Measurements from ENCODE around the gene UHRF1.
"Not testable (repeated sequence)": the region's sequence is repeated elsewhere in the genome, so short reads cannot be mapped to it uniquely, and the experiment has no call there.

UHRF1 gene

DNA sequence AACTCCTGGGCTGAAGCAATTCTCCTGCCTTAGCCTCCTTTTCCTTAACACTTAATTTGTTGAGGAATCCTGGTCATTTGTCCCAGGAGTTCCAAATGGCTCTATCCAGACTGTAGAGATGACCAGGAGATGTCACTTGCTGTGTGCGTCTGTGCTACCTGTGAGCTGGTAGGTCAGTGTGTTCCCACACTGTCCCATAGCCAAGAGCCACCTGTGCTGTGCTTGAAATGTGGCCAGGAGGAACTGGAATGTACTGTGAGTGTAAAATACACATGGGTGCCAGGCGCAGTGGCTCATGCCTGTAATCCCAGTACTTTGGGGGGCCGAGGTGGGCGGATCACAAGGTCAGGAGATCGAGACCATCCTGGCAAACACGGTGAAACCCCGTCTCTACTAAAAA, 30.2 kb downstream of the UHRF1 start:
- H3K79me1 ChIP-seq (ENCODE audit: low read depth, low read length): peaks cover 10% of the 10 kb centered on the region
- H2BK15ac ChIP-seq (ENCODE audit: low read length): no peak overlapping the region
- H2AFZ ChIP-seq (ENCODE audit: low read length): no peak overlapping the region
- H3K27me3 ChIP-seq (ENCODE audit: control insufficient read depth in 3 of 3, insufficient read depth in 3 of 3, low read depth in 1 of 3, low read length in 3 of 3): peaks cover 0 to under 1% (median 0%) of the 10 kb centered on the region in 3 experiments
- H2BK12ac ChIP-seq (ENCODE audit: low read length): no peak overlapping the region
- no peak overlapping the region for H2BK5ac ChIP-seq (ENCODE audit: low read length)
- H2AK5ac ChIP-seq (ENCODE audit: low read depth, low read length): no peak overlapping the region
- no peak overlapping the region for H3K14ac ChIP-seq (ENCODE audit: low read length)
- no peak overlapping the region for H3K4me2 ChIP-seq (ENCODE audit: insufficient read depth, low read length, poor library complexity, severe bottlenecking)
- H3K36me3 ChIP-seq (replicated peaks in 1 of 2; ENCODE audit: control insufficient read depth in 2 of 2, insufficient read depth in 2 of 2, low read length in 2 of 2): peaks cover 37 to 88% of the 10 kb centered on the region in 2 donors
- no CpG with 5 or more reads among the region's 7 CpGs for WGBS, 2 donors (ENCODE audit: extremely low coverage in 2 of 2, insufficient read length in 2 of 2, insufficient replicate concordance in 1 of 2)
- H3K4ac ChIP-seq (ENCODE audit: low read length): no peak overlapping the region
- no peaks in the 10 kb centered on the region for H3K4me1 ChIP-seq (ENCODE audit: control insufficient read depth in 2 of 2, insufficient read depth in 1 of 2, low read depth in 1 of 2, low read length in 2 of 2)
- H3K9ac ChIP-seq (ENCODE audit: low read depth, low read length, poor library complexity): no peak overlapping the region
- no peak overlapping the region for H3K23ac ChIP-seq (ENCODE audit: low read depth, low read length, poor library complexity)
- H3K9me3 ChIP-seq (replicated peaks in 1 of 2; ENCODE audit: control insufficient read depth in 2 of 2, insufficient read depth in 1 of 2, low read depth in 1 of 2, low read length in 2 of 2): no peaks in the 10 kb centered on the region
- H4K8ac ChIP-seq (ENCODE audit: low read depth, low read length): no peak overlapping the region
- no peak overlapping the region for H4K91ac ChIP-seq (ENCODE audit: low read depth, low read length, poor library complexity)
- H2BK120ac ChIP-seq (ENCODE audit: low read depth, low read length): no peak overlapping the region
- H3K4me3 ChIP-seq (ENCODE audit: low read length in 2 of 2): no peak overlapping the region
- no peak overlapping the region for H3K18ac ChIP-seq (ENCODE audit: low read length)
- DNase-seq (ENCODE audit: low spot score): no peak
- H3K27ac ChIP-seq (replicated peaks; ENCODE audit: low read length): no peak overlapping the region

GRCh38 chr19:4941638-4942169, 32.4 kb downstream of the UHRF1 start:
- H3K23ac ChIP-seq (ENCODE audit: low read depth, low read length, poor library complexity); DNase-seq (ENCODE audit: low spot score); H3K27me3 ChIP-seq (ENCODE audit: control insufficient read depth in 3 of 3, insufficient read depth in 3 of 3, low read depth in 1 of 3, low read length in 3 of 3); H3K18ac ChIP-seq (ENCODE audit: low read length); H3K4ac ChIP-seq (ENCODE audit: low read length); H3K4me1 ChIP-seq (ENCODE audit: control insufficient read depth in 2 of 2, insufficient read depth in 1 of 2, low read depth in 1 of 2, low read length in 2 of 2); H2AFZ ChIP-seq (ENCODE audit: low read length); H3K14ac ChIP-seq (ENCODE audit: low read length); H2AK5ac ChIP-seq (ENCODE audit: low read depth, low read length); H3K27ac ChIP-seq (replicated peaks; ENCODE audit: low read length); H3K9me3 ChIP-seq (replicated peaks in 1 of 2; ENCODE audit: control insufficient read depth in 2 of 2, insufficient read depth in 1 of 2, low read depth in 1 of 2, low read length in 2 of 2); H3K79me1 ChIP-seq (ENCODE audit: low read depth, low read length); H2BK120ac ChIP-seq (ENCODE audit: low read depth, low read length); H4K91ac ChIP-seq (ENCODE audit: low read depth, low read length, poor library complexity); H3K9ac ChIP-seq (ENCODE audit: low read depth, low read length, poor library complexity); H2BK5ac ChIP-seq (ENCODE audit: low read length); H4K8ac ChIP-seq (ENCODE audit: low read depth, low read length); H3K4me2 ChIP-seq (ENCODE audit: insufficient read depth, low read length, poor library complexity, severe bottlenecking); H3K4me3 ChIP-seq (ENCODE audit: low read length in 2 of 2); H2BK12ac ChIP-seq (ENCODE audit: low read length); H2BK15ac ChIP-seq (ENCODE audit: low read length): not testable (repeated sequence)
- peaks cover 39 to 86% of the 10 kb centered on the region in 2 donors for H3K36me3 ChIP-seq (replicated peaks in 1 of 2; ENCODE audit: control insufficient read depth in 2 of 2, insufficient read depth in 2 of 2, low read length in 2 of 2)
- no CpG with 5 or more reads among the region's 35 CpGs for WGBS, 2 donors (ENCODE audit: extremely low coverage in 2 of 2, insufficient read length in 2 of 2, insufficient replicate concordance in 1 of 2)

DNA sequence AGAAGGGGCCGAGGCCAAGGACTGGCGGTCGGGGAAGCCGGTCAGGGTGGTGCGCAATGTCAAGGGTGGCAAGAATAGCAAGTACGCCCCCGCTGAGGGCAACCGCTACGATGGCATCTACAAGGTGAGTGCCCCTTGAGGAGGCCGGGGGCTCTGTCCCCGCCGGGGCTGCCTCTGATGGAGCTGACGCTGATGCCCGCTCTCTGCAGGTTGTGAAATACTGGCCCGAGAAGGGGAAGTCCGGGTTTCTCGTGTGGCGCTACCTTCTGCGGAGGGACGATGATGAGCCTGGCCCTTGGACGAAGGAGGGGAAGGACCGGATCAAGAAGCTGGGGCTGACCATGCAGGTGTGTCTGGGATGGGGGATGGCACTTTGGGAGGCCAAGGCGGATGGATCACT, 41.3 kb downstream of the UHRF1 start:
- H3K79me1 ChIP-seq (ENCODE audit: low read depth, low read length); H2BK5ac ChIP-seq (ENCODE audit: low read length); H3K18ac ChIP-seq (ENCODE audit: low read length); H3K14ac ChIP-seq (ENCODE audit: low read length); H3K23ac ChIP-seq (ENCODE audit: low read depth, low read length, poor library complexity); H3K4me3 ChIP-seq (ENCODE audit: low read length in 2 of 2); H4K91ac ChIP-seq (ENCODE audit: low read depth, low read length, poor library complexity); H2BK15ac ChIP-seq (ENCODE audit: low read length); H2BK120ac ChIP-seq (ENCODE audit: low read depth, low read length); H2BK12ac ChIP-seq (ENCODE audit: low read length); DNase-seq (ENCODE audit: low spot score); H3K27ac ChIP-seq (replicated peaks; ENCODE audit: low read length); H4K8ac ChIP-seq (ENCODE audit: low read depth, low read length); H3K9me3 ChIP-seq (replicated peaks in 1 of 2; ENCODE audit: control insufficient read depth in 2 of 2, insufficient read depth in 1 of 2, low read depth in 1 of 2, low read length in 2 of 2); H3K4me2 ChIP-seq (ENCODE audit: insufficient read depth, low read length, poor library complexity, severe bottlenecking); H3K4ac ChIP-seq (ENCODE audit: low read length); H2AK5ac ChIP-seq (ENCODE audit: low read depth, low read length); H2AFZ ChIP-seq (ENCODE audit: low read length); H3K9ac ChIP-seq (ENCODE audit: low read depth, low read length, poor library complexity); H3K4me1 ChIP-seq (ENCODE audit: control insufficient read depth in 2 of 2, insufficient read depth in 1 of 2, low read depth in 1 of 2, low read length in 2 of 2); H3K27me3 ChIP-seq (ENCODE audit: control insufficient read depth in 3 of 3, insufficient read depth in 3 of 3, low read depth in 1 of 3, low read length in 3 of 3): not testable (repeated sequence)
- H3K36me3 ChIP-seq (replicated peaks in 1 of 2; ENCODE audit: control insufficient read depth in 2 of 2, insufficient read depth in 2 of 2, low read length in 2 of 2): peaks cover 57 to 98% of the 10 kb centered on the region in 2 donors
- no CpG with 5 or more reads among the region's 23 CpGs for WGBS, 2 donors (ENCODE audit: extremely low coverage in 2 of 2, insufficient read length in 2 of 2, insufficient replicate concordance in 1 of 2)

- H3K18ac ChIP-seq (ENCODE audit: low read length): no peak overlapping the region
- no peak overlapping the region for H2BK120ac ChIP-seq (ENCODE audit: low read depth, low read length)
- no peaks in the 10 kb centered on the region for H3K27me3 ChIP-seq (ENCODE audit: control insufficient read depth in 3 of 3, insufficient read depth in 3 of 3, low read depth in 1 of 3, low read length in 3 of 3)
- H3K14ac ChIP-seq (ENCODE audit: low read length): no peak overlapping the region
- no peak overlapping the region for H2BK5ac ChIP-seq (ENCODE audit: low read length)
- no peak overlapping the region for H3K4me3 ChIP-seq (ENCODE audit: low read length in 2 of 2)
- peaks cover 55 to 98% of the 10 kb centered on the region in 2 donors for H3K36me3 ChIP-seq (replicated peaks in 1 of 2; ENCODE audit: control insufficient read depth in 2 of 2, insufficient read depth in 2 of 2, low read length in 2 of 2)
- DNase-seq (ENCODE audit: low spot score): no peak
- H4K8ac ChIP-seq (ENCODE audit: low read depth, low read length): no peak overlapping the region
- peaks cover 5% of the 10 kb centered on the region for H3K79me1 ChIP-seq (ENCODE audit: low read depth, low read length)
- no peak overlapping the region for H4K91ac ChIP-seq (ENCODE audit: low read depth, low read length, poor library complexity)
- H2AK5ac ChIP-seq (ENCODE audit: low read depth, low read length): no peak overlapping the region
- no peak overlapping the region for H3K23ac ChIP-seq (ENCODE audit: low read depth, low read length, poor library complexity)
- H2BK15ac ChIP-seq (ENCODE audit: low read length): no peak overlapping the region
- H3K9me3 ChIP-seq (replicated peaks in 1 of 2; ENCODE audit: control insufficient read depth in 2 of 2, insufficient read depth in 1 of 2, low read depth in 1 of 2, low read length in 2 of 2): no peaks in the 10 kb centered on the region
- no peak overlapping the region for H3K4ac ChIP-seq (ENCODE audit: low read length)
- WGBS, 2 donors (ENCODE audit: extremely low coverage in 2 of 2, insufficient read length in 2 of 2, insufficient replicate concordance in 1 of 2): no CpG with 5 or more reads among the region's 11 CpGs
- no peak overlapping the region for H3K4me2 ChIP-seq (ENCODE audit: insufficient read depth, low read length, poor library complexity, severe bottlenecking)
- no peak overlapping the region for H2BK12ac ChIP-seq (ENCODE audit: low read length)
- H3K27ac ChIP-seq (replicated peaks; ENCODE audit: low read length): no peak overlapping the region
- no peaks in the 10 kb centered on the region for H3K4me1 ChIP-seq (ENCODE audit: control insufficient read depth in 2 of 2, insufficient read depth in 1 of 2, low read depth in 1 of 2, low read length in 2 of 2)
- no peak overlapping the region for H2AFZ ChIP-seq (ENCODE audit: low read length)
- no peak overlapping the region for H3K9ac ChIP-seq (ENCODE audit: low read depth, low read length, poor library complexity)
Observed at GRCh38 chr19:4951656-4952055, 42.4 kb downstream of the UHRF1 start.

Data from neuronal stem cell (in vitro differentiated cells).